Peyer's patch (tissue), 4 donors: ENCODE results near the gene THEMIS2. TPM values are rescaled to one million over a fixed set of nuclear protein-coding genes. Genes with fewer than 3 reads are reported as not detected.
A peak's percentile ranks its signal among the peaks of the same experiment; 100 is the strongest.

ENCODE experiments used
- DNase-seq, 3 donors: peaks; one replicate each; pipeline ENCODE4 v3.0.0-alpha.2; 2017 to 2019
- H3K27ac ChIP-seq, 4 donors: fragments of 200-600 bp; sonication (generic); one replicate each; pipeline ENCODE4 v1.5.1; 2016 to 2019
- H3K27me3 ChIP-seq, 2 donors: fragments of 200-600 bp; sonication (generic); one replicate each; pipeline ENCODE4 v1.5.1; 2019
- H3K36me3 ChIP-seq, 3 donors: fragments of 200-600 bp; sonication (generic); one replicate each; pipeline ENCODE4 v1.5.1; 2016 to 2019
- H3K4me1 ChIP-seq, 4 donors: fragments of 200-600 bp; sonication (generic); one replicate each; pipeline ENCODE4 v1.5.1; 2016 to 2019
- H3K4me3 ChIP-seq, 4 donors: fragments of 200-600 bp; sonication (generic); 1 replicate in 3 of 4; 2 replicates in 1 of 4; pipeline ENCODE4 v1.5.1; 2016 to 2019; ENCODE audit warnings: mild to moderate bottlenecking in 1 of 4
- H3K9me3 ChIP-seq, 4 donors: fragments of 200-600 bp; sonication (generic); one replicate each; pipeline ENCODE4 v1.5.1; 2016 to 2019; ENCODE audit warnings: mild to moderate bottlenecking in 1 of 4
- CTCF ChIP-seq, 6 experiments: fragments of 450-650 bp in 4 of 6; fragments of 200-600 bp in 2 of 6; sonication (generic) in 1 of 6; IDR thresholded peaks; one replicate each; pipeline ENCODE4 v1.5.1; 2017 to 2019; ENCODE audit warnings: antibody characterized with exemption in 6 of 6, mild to moderate bottlenecking in 3 of 6, moderate library complexity in 1 of 6
- POLR2A ChIP-seq, 2 donors: fragments of 450-650 bp; IDR thresholded peaks; one replicate each; pipeline ENCODE4 v1.5.1; 2017; ENCODE audit warnings: antibody characterized with exemption in 2 of 2, mild to moderate bottlenecking in 2 of 2, moderate library complexity in 2 of 2
- total RNA-seq, 4 donors: library from RNA; depleted of rRNA; stranded (reverse); fragments of >200 nt; gene quantifications; one replicate each; pipeline ENCODE4 v1.1.0, GENCODE V29; 2016

The THEMIS2 gene
- total RNA-seq, 4 donors from 2014 or later, result 8.1 to 86.6 (median 22.8) TPM

DNA sequence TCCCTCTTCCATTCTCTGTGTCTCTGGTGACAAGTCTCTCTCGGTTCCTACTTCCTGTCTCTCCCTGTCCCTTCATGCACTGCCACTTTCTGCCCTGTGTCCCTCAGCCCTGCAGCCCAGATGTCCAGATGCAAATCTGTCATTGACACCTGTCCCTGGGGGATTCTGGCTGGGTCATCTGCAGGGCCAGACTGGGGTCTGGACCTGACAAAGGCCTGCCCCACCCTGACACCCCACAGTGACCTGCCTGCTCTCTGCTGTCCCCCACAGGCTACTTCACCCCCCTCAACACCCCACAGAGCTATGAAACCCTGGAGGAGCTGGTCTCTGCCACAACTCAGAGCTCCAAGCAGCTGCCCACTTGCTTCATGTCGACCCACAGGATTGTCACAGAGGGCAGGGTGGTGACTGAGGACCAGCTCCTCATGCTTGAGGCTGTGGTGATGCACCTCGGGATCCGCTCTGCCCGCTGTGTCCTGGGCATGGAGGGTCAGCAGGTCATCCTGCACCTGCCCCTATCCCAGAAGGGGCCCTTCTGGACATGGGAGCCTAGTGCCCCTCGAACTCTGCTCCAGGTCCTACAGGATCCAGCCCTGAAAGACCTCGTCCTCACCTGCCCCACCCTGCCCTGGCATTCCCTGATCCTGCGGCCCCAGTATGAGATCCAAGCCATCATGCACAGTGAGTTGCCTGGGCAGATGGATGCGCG lies 7.2 kb downstream of the THEMIS2 start:
- peak in 1 of 3 donors; percentile 27 for DNase-seq
- no peak overlapping the region for H3K27ac ChIP-seq
- peaks cover 0 to 21% (median 4%) of the 10 kb centered on the region in 4 donors for H3K4me1 ChIP-seq
- no peaks in the 10 kb centered on the region for H3K27me3 ChIP-seq
- no peak for TF ChIP-seq POLR2A (IDR thresholded peaks at IDR 0.05)
- TF ChIP-seq CTCF (IDR thresholded peaks at IDR 0.05), result no peak
- peaks cover 0 to 4% (median 0%) of the 10 kb centered on the region in 3 donors for H3K36me3 ChIP-seq
- no peaks in the 10 kb centered on the region for H3K9me3 ChIP-seq
- H3K4me3 ChIP-seq, result no peak overlapping the region

DNA sequence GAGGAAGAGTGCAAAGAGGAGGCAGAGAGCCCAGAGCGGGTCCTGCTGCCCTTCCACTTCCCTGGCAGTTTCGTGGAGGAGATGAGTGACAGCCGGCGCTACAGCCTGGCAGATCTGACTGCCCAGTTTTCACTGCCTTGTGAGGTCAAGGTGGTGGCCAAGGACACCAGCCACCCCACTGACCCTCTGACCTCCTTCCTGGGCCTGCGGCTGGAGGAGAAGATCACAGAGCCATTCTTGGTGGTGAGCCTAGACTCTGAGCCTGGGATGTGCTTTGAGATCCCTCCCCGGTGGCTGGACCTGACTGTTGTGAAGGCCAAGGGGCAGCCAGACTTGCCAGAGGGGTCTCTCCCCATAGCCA lies 10.2 kb downstream of the THEMIS2 start:
- H3K9me3 ChIP-seq, result no peaks in the 10 kb centered on the region
- H3K36me3 ChIP-seq, result peaks cover 0 to 4% (median 0%) of the 10 kb centered on the region in 3 donors
- peaks cover 0 to 16% (median 5%) of the 10 kb centered on the region in 4 donors for H3K4me1 ChIP-seq
- TF ChIP-seq POLR2A (IDR thresholded peaks at IDR 0.05), result no peak
- no peak for TF ChIP-seq CTCF (IDR thresholded peaks at IDR 0.05)
- H3K27me3 ChIP-seq, result no peaks in the 10 kb centered on the region
- H3K4me3 ChIP-seq, result no peak overlapping the region
- H3K27ac ChIP-seq, result peak overlapping the region in 2 of 4 donors; percentile 72 to 82
- peak in 1 of 3 donors; percentile 39 for DNase-seq

GRCh38 chr1:27883536-27883935 lies 11.2 kb downstream of the THEMIS2 start:
- Histone ChIP-seq H3K9me3 (no peaks in the 10 kb centered on the region), H3K27me3 (no peaks in the 10 kb centered on the region), H3K4me1 (peaks cover 0 to 24% (median 7%) of the 10 kb centered on the region in 4 donors), H3K4me3 (no peak overlapping the region), H3K27ac (peak overlapping the region; percentile 58 to 82 (median 66)), H3K36me3 (peaks cover 0 to 4% (median 0%) of the 10 kb centered on the region in 3 donors)
- no peak for TF ChIP-seq CTCF (IDR thresholded peaks at IDR 0.05)
- no peak for TF ChIP-seq POLR2A (IDR thresholded peaks at IDR 0.05)
- peak in 1 of 3 donors; percentile 47 for DNase-seq

DNA sequence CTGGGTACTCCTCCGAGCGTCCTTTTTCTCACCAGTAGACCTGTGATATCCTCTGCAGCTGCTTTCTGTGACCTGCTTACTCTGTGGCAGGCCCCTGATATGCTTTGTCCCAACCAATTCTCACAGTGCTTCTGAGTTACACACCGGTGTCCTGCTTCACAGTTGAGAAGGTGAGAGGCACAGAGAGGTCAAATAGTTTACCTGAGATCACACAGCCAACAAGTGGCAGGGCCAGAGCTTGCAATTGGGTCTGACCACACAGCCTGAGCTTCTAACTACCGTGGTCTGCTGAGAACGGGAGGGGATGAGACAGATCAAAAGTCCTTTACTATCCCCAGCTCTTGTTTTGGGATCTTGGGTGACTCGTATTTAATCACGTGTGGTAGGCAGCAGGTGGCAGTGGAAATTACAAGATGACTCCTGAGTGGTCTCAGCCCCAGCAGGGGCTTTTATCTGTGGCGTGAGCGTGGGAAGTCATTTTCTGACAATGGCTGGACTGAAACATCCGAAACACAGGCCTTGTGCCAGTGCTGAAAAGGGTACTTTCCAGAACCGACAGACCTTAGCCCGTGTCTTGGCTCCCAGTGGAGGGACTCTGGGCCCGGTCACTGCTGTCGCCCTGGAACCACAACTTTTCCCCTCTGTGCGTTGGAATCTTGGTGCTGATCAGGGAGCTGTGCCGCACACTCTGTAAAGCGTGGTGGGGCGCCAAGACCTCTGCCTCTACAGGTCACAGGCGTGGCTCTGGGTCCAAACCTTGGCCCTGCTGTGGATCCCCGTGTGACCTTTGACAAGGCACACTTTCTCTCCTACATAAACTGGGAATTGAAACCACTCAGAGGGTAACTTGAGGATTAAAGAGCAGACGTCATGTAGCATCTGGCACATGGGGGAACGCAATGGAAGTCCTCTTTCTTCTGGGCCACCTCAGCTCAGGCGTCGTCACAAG lies 11.9 kb downstream of the THEMIS2 start:
- Histone ChIP-seq H3K27me3 (no peaks in the 10 kb centered on the region), H3K4me1 (peaks cover 0 to 24% (median 7%) of the 10 kb centered on the region in 4 donors), H3K36me3 (peaks cover 0 to 4% (median 0%) of the 10 kb centered on the region in 3 donors), H3K9me3 (no peaks in the 10 kb centered on the region), H3K4me3 (no peak overlapping the region), H3K27ac (peak overlapping the region; percentile 58 to 82 (median 66))
- TF ChIP-seq POLR2A (IDR thresholded peaks at IDR 0.05), result no peak
- no peak for TF ChIP-seq CTCF (IDR thresholded peaks at IDR 0.05)
- peak in 2 of 3 donors; percentile 37 to 57 for DNase-seq

GRCh38 chr1:27885114-27885528 lies 12.8 kb downstream of the THEMIS2 start:
- no peaks in the 10 kb centered on the region for H3K9me3 ChIP-seq
- H3K27me3 ChIP-seq, result no peaks in the 10 kb centered on the region
- TF ChIP-seq CTCF (IDR thresholded peaks at IDR 0.05), result no peak
- no peak for TF ChIP-seq POLR2A (IDR thresholded peaks at IDR 0.05)
- peak overlapping the region; percentile 59 to 82 (median 68) for H3K27ac ChIP-seq
- peaks cover 0 to 11% (median 0%) of the 10 kb centered on the region in 3 donors for H3K36me3 ChIP-seq
- peaks cover 0 to 33% (median 8%) of the 10 kb centered on the region in 4 donors for H3K4me1 ChIP-seq
- DNase-seq, result peak in 1 of 3 donors; percentile 45
- H3K4me3 ChIP-seq, result no peak overlapping the region
